Upper lobe of left lung (tissue), 6 donors: ENCODE results near the gene RB1. TPM values are rescaled to one million over a fixed set of nuclear protein-coding genes. Genes with fewer than 3 reads are reported as not detected.

ENCODE experiments used
- ATAC-seq, 2 donors: fragments of 200-7000 bp; cut with Tn5 transposase; one replicate each; pipeline ENCODE4 v1.9.1; 2022; ENCODE audit warnings: mild to moderate bottlenecking in 2 of 2, moderate library complexity in 2 of 2; ENCODE audit not compliant: low FRiP score in 2 of 2
- DNase-seq, 2 donors: peaks; one replicate each; pipeline ENCODE4 v3.0.0-alpha.2; 2019 to 2020
- H3K27ac ChIP-seq, 4 donors: fragments of 200-600 bp; sonication (generic); one replicate each; pipeline ENCODE4 v1.5.1; 2016 to 2019
- H3K27me3 ChIP-seq, 4 donors: fragments of 200-600 bp; sonication (generic); one replicate each; pipeline ENCODE4 v1.5.1; 2017 to 2019
- H3K36me3 ChIP-seq, 4 donors: fragments of 200-600 bp; sonication (generic); one replicate each; pipeline ENCODE4 v1.5.1; 2016 to 2019
- H3K4me1 ChIP-seq, 4 donors: fragments of 200-600 bp; sonication (generic); one replicate each; pipeline ENCODE4 v1.5.1; 2018 to 2019
- H3K4me3 ChIP-seq, 4 donors: fragments of 200-600 bp; sonication (generic); one replicate each; pipeline ENCODE4 v1.5.1; 2017 to 2019; ENCODE audit warnings: mild to moderate bottlenecking in 2 of 4, moderate library complexity in 1 of 4
- H3K9me3 ChIP-seq, 4 donors: fragments of 200-600 bp; sonication (generic); one replicate each; pipeline ENCODE4 v1.5.1; 2018 to 2019
- CTCF ChIP-seq, 6 experiments: fragments of 450-650 bp in 4 of 6; fragments of 200-600 bp in 2 of 6; sonication (generic) in 2 of 6; IDR thresholded peaks; one replicate each; pipeline ENCODE4 v1.5.1; 2016 to 2019; ENCODE audit warnings: antibody characterized with exemption in 6 of 6
- EP300 ChIP-seq, 4 donors: sonication (generic); formaldehyde crosslinking; IDR thresholded peaks; one replicate each; pipeline ENCODE4 v1.5.1; 2017; ENCODE audit warnings: antibody characterized with exemption in 4 of 4, control low read depth in 2 of 4
- POLR2A ChIP-seq, 4 donors: fragments of 450-650 bp; IDR thresholded peaks; one replicate each; pipeline ENCODE4 v1.5.1; 2016 to 2017; ENCODE audit warnings: antibody characterized with exemption in 4 of 4, mild to moderate bottlenecking in 2 of 4
- POLR2AphosphoS5 ChIP-seq, 2 donors: sonication (generic); formaldehyde crosslinking; IDR thresholded peaks; one replicate each; pipeline ENCODE4 v1.5.1; 2017; ENCODE audit warnings: antibody characterized with exemption in 2 of 2
- WGBS, 2 donors: methylation state at CpG; one replicate each; pipeline ENCODE4 v1.1.5; 2017 to 2018; 5-methylcytosine and 5-hydroxymethylcytosine counted together
- total RNA-seq, 6 donors: library from RNA; depleted of rRNA in 4 of 6; stranded (reverse); fragments of >200 nt in 4 of 6; gene quantifications; one replicate each; pipeline versions ENCODE4 v1.1.0 to v1.2.1, GENCODE V29; 2016 to 2021
- donor health status: DM: no; HTN: no; CAD: no; lungs with moderate emphysema.
- donor health status: DM: no; HTN: yes; CAD: no; lungs with severe emphysema.

Gene RB1
- total RNA-seq, 6 donors from 2014 or later, result 20.2 to 46.6 (median 32.9) TPM

- ATAC-seq (no peak), DNase-seq (no peak)
- WGBS, 2 donors, result 69 to 83% methylated on average over 7 of the region's 7 CpGs
- Histone ChIP-seq H3K27me3 (no peaks in the 10 kb centered on the region), H3K9me3 (no peaks in the 10 kb centered on the region), H3K4me1 (peaks cover 28 to 37% (median 31%) of the 10 kb centered on the region in 4 donors), H3K27ac (no peak overlapping the region), H3K36me3 (no peaks in the 10 kb centered on the region), H3K4me3 (no peak overlapping the region)
- TF ChIP-seq POLR2A (IDR thresholded peaks at IDR 0.05), result no peak
- TF ChIP-seq EP300 (IDR thresholded peaks at IDR 0.05), result no peak
- TF ChIP-seq CTCF (IDR thresholded peaks at IDR 0.05), result no peak
- TF ChIP-seq POLR2AphosphoS5 (IDR thresholded peaks at IDR 0.05), result no peak
These were observed 193.0 kb downstream of the RB1 start for GRCh38 chr13:48496271-48497161.

- no peak overlapping the region for H3K27ac ChIP-seq
- peaks cover 19 to 29% (median 24%) of the 10 kb centered on the region in 4 donors for H3K4me1 ChIP-seq
- DNase-seq (peak in 1 of 2 donors; percentile 24), ATAC-seq (no peak)
- no peaks in the 10 kb centered on the region for H3K36me3 ChIP-seq
- no peaks in the 10 kb centered on the region for H3K9me3 ChIP-seq
- TF ChIP-seq POLR2A (IDR thresholded peaks at IDR 0.05) (no peak), POLR2AphosphoS5 (IDR thresholded peaks at IDR 0.05) (no peak), EP300 (IDR thresholded peaks at IDR 0.05) (no peak), CTCF (IDR thresholded peaks at IDR 0.05) (no peak)
- no peak overlapping the region for H3K4me3 ChIP-seq
- no peaks in the 10 kb centered on the region for H3K27me3 ChIP-seq
- 100% methylated on average over 2 of the region's 2 CpGs for WGBS, 2 donors
These were observed 194.1 kb downstream of the RB1 start for GRCh38 chr13:48497669-48498068.

GRCh38 chr13:48500652-48501197 is 197.2 kb downstream of the RB1 start:
- H3K4me3 ChIP-seq, result no peak overlapping the region
- 52 to 62% methylated on average over 4 of the region's 4 CpGs for WGBS, 2 donors
- TF ChIP-seq POLR2A (IDR thresholded peaks at IDR 0.05), result peak in 1 of 4 donors; percentile 40
- TF ChIP-seq EP300 (IDR thresholded peaks at IDR 0.05), result peak in 1 of 4 donors; percentile 18
- peak; percentile 20 to 59 for TF ChIP-seq POLR2AphosphoS5 (IDR thresholded peaks at IDR 0.05)
- no peak for TF ChIP-seq CTCF (IDR thresholded peaks at IDR 0.05)
- peak in 1 of 2 donors; percentile 70 for DNase-seq
- H3K27me3 ChIP-seq, result no peaks in the 10 kb centered on the region
- H3K4me1 ChIP-seq, result peaks cover 5 to 22% (median 15%) of the 10 kb centered on the region in 4 donors
- peak; percentile 88 to 91 for ATAC-seq
- no peaks in the 10 kb centered on the region for H3K36me3 ChIP-seq
- peak overlapping the region; percentile 24 to 75 (median 60) for H3K27ac ChIP-seq
- H3K9me3 ChIP-seq, result no peaks in the 10 kb centered on the region

GRCh38 chr13:48501705-48502104 is 198.2 kb downstream of the RB1 start:
- 88% methylated on average over 2 of the region's 2 CpGs for WGBS, 2 donors
- ATAC-seq, result no peak
- H3K9me3 ChIP-seq, result no peaks in the 10 kb centered on the region
- H3K36me3 ChIP-seq, result no peaks in the 10 kb centered on the region
- no peak for DNase-seq
- H3K27me3 ChIP-seq, result no peaks in the 10 kb centered on the region
- peak overlapping the region in 2 of 4 donors; percentile 24 to 39 for H3K27ac ChIP-seq
- H3K4me3 ChIP-seq, result no peak overlapping the region
- H3K4me1 ChIP-seq, result peaks cover 14 to 32% (median 23%) of the 10 kb centered on the region in 4 donors
- TF ChIP-seq POLR2AphosphoS5 (IDR thresholded peaks at IDR 0.05) (no peak), POLR2A (IDR thresholded peaks at IDR 0.05) (no peak), CTCF (IDR thresholded peaks at IDR 0.05) (no peak), EP300 (IDR thresholded peaks at IDR 0.05) (no peak)
